H4 (cell line): ENCODE results near the gene CLC. TPM values are rescaled to one million over a fixed set of nuclear protein-coding genes. Genes with fewer than 3 reads are reported as not detected.
"Not testable (repeated sequence)": the region's sequence is repeated elsewhere in the genome, so short reads cannot be mapped to it uniquely, and the experiment has no call there.

Experiments used
- DNase-seq: peaks from one replicate; pipeline ENCODE4 v3.0.0-alpha.2; 2015; ENCODE audit warnings: low spot score
- total RNA-seq: library from RNA; depleted of rRNA; stranded (reverse); fragments of >200 nt; shearing (Covaris generic); gene quantifications from 2 replicates; pipeline ENCODE4 v1.2.3, GENCODE V29; 2014

Gene CLC
- total RNA-seq, 1 experiment from 2014 or later = 0.37 TPM

- DNase-seq = no peak
Observed at GRCh38 chr19:39729594-39729993, 8.2 kb downstream of the CLC start.

GRCh38 chr19:39728040-39728439, 9.8 kb downstream of the CLC start:
- no peak for DNase-seq

GRCh38 chr19:39727070-39727800, 10.6 kb downstream of the CLC start:
- no peak for DNase-seq

GRCh38 chr19:39725995-39726394, 11.8 kb downstream of the CLC start:
- DNase-seq = no peak

GRCh38 chr19:39720144-39720543, 17.7 kb downstream of the CLC start:
- not testable (repeated sequence) for DNase-seq

GRCh38 chr19:39710333-39710890, 27.4 kb downstream of the CLC start:
- DNase-seq = no peak

- DNase-seq = no peak
Observed at GRCh38 chr19:39709026-39709872, 28.6 kb downstream of the CLC start.

- no peak for DNase-seq
Observed at GRCh38 chr19:39708594-39708993, 29.2 kb downstream of the CLC start.

GRCh38 chr19:39705578-39706188, 32.1 kb downstream of the CLC start:
- no peak for DNase-seq

GRCh38 chr19:39704181-39705044, 33.4 kb downstream of the CLC start, which contains the start of gene LGALS14:
Gene LGALS14, plus strand, starts transcription at chr19:39704481. Its CDS starts 48 bp downstream, at chr19:39704529.
- DNase-seq = no peak

GRCh38 chr19:39701291-39701690, 36.5 kb downstream of the CLC start:
- no peak for DNase-seq

- no peak for DNase-seq
Observed at GRCh38 chr19:39698535-39698934, 39.3 kb downstream of the CLC start.

GRCh38 chr19:39696387-39696786, 41.4 kb downstream of the CLC start:
- DNase-seq = peak; percentile 31

- DNase-seq = no peak
Observed at GRCh38 chr19:39695759-39696158, 42.1 kb downstream of the CLC start.

- DNase-seq = no peak
Observed at GRCh38 chr19:39692822-39693221, 45.0 kb downstream of the CLC start.

- no peak for DNase-seq
Observed at GRCh38 chr19:39692166-39692565, 45.7 kb downstream of the CLC start.

GRCh38 chr19:39688637-39689036, 49.2 kb downstream of the CLC start:
- DNase-seq = not testable (repeated sequence)

- no peak for DNase-seq
Observed at GRCh38 chr19:39686739-39687138, 51.1 kb downstream of the CLC start.

- peak; percentile 23 for DNase-seq
Observed at GRCh38 chr19:39684267-39684666, 53.6 kb downstream of the CLC start.

- DNase-seq = no peak
Observed at GRCh38 chr19:39681416-39681815, 56.4 kb downstream of the CLC start.
